ENCODE results near the gene ZNF835. TPM values are rescaled to one million over a fixed set of nuclear protein-coding genes. Genes with fewer than 3 reads are reported as not detected.
A peak's percentile ranks its signal among the peaks of the same experiment; 100 is the strongest.

Gene ZNF835
- total and polyA plus RNA-seq, 2 of the 13 experiments (the other 11 are each of a cell fraction or from before 2014, with no cell fraction given) = not detected

GRCh38 chr19:56637976-56638555 is 33.5 kb downstream of the ZNF835 start (continued):
- TF ChIP-seq NFIB (CRISPR knock-in tag; IDR thresholded peaks at IDR 0.05; ENCODE audit: borderline replicate concordance) (0 out of 2 replicates have a peak, but pooled peaks have one; percentile 28), MTERF4 (CRISPR knock-in tag; IDR thresholded peaks at IDR 0.05) (peak; percentile 99), SKIL (CRISPR knock-in tag; IDR thresholded peaks at IDR 0.05; ENCODE audit: borderline replicate concordance) (peak; percentile 91), ASH2L (IDR thresholded peaks at IDR 0.05; ENCODE audit: insufficient read length, low read depth, low read length) (no peak), GMEB2 (CRISPR knock-in tag; IDR thresholded peaks at IDR 0.05; ENCODE audit: low read depth) (peak; percentile 58; the same call in 1 of the 2 replicates), ZNF576 (CRISPR knock-in tag; IDR thresholded peaks at IDR 0.05) (peak; percentile 91; the same call in 1 of the 2 replicates), ZNF205 (CRISPR knock-in tag; IDR thresholded peaks at IDR 0.05) (peak; percentile 98), KLF13 (CRISPR knock-in tag; IDR thresholded peaks at IDR 0.05) (peak; percentile 99), MAF1 (CRISPR knock-in tag; IDR thresholded peaks at IDR 0.05; ENCODE audit: borderline replicate concordance) (peak; percentile 99), ARID4A (CRISPR knock-in tag; IDR thresholded peaks at IDR 0.05; ENCODE audit: borderline replicate concordance) (peak; percentile 95), ZNF788 (CRISPR knock-in tag; IDR thresholded peaks at IDR 0.05; ENCODE audit: borderline replicate concordance) (peak; percentile 95; the same call in 1 of the 2 replicates), U2AF1 (optimal IDR thresholded peaks at IDR 0.05; ENCODE audit: low read depth, low read length) (no peak), TIGD3 (CRISPR knock-in tag; IDR thresholded peaks at IDR 0.05; ENCODE audit: borderline replicate concordance) (peak; percentile 100), CHD4 (IDR thresholded peaks at IDR 0.05; ENCODE audit: borderline replicate concordance, low read length) (no peak), ZNF331 (CRISPR knock-in tag; IDR thresholded peaks at IDR 0.05) (peak; percentile 99)
